HG03196 (cell line): Measurements from ENCODE around the gene ZNF768.
"Not testable (repeated sequence)": the region's sequence is repeated elsewhere in the genome, so short reads cannot be mapped to it uniquely, and the experiment has no call there.

Experiments used
- ATAC-seq: cut with Tn5 transposase; IDR thresholded peaks from one replicate; pipeline ENCODE4 v1.9.1; 2021; ENCODE audit not compliant: unreplicated experiment

Gene ZNF768

GRCh38 chr16:30511509-30511908, 14.9 kb downstream of the ZNF768 start:
- no peak for ATAC-seq

- ATAC-seq: no peak
These were observed 15.9 kb downstream of the ZNF768 start for GRCh38 chr16:30510376-30510938.

- no peak for ATAC-seq
These were observed 17.1 kb downstream of the ZNF768 start for GRCh38 chr16:30509081-30509765.

GRCh38 chr16:30503403-30504296, 22.7 kb downstream of the ZNF768 start:
- no peak for ATAC-seq

- no peak for ATAC-seq
These were observed 27.1 kb downstream of the ZNF768 start for GRCh38 chr16:30499284-30499683.

GRCh38 chr16:30494709-30495108, 31.7 kb downstream of the ZNF768 start:
- no peak for ATAC-seq

GRCh38 chr16:30493941-30494488, 32.4 kb downstream of the ZNF768 start:
- ATAC-seq: no peak

GRCh38 chr16:30491744-30492308, 34.5 kb downstream of the ZNF768 start:
- ATAC-seq: no peak

- ATAC-seq: no peak
These were observed 35.1 kb downstream of the ZNF768 start for GRCh38 chr16:30491229-30491628.

- no peak for ATAC-seq
These were observed 36.2 kb downstream of the ZNF768 start for GRCh38 chr16:30490210-30490609.

GRCh38 chr16:30488764-30489605, 37.4 kb downstream of the ZNF768 start:
- no peak for ATAC-seq

- ATAC-seq: no peak
These were observed 40.4 kb downstream of the ZNF768 start for GRCh38 chr16:30485818-30486436.

GRCh38 chr16:30484887-30485286, 41.5 kb downstream of the ZNF768 start:
- no peak for ATAC-seq

GRCh38 chr16:30482366-30482765, 44.0 kb downstream of the ZNF768 start:
- ATAC-seq: no peak

GRCh38 chr16:30481381-30481780, 45.0 kb downstream of the ZNF768 start:
- ATAC-seq: no peak

- no peak for ATAC-seq
These were observed 47.4 kb downstream of the ZNF768 start for GRCh38 chr16:30478766-30479478.

GRCh38 chr16:30477773-30478172, 48.6 kb downstream of the ZNF768 start:
- ATAC-seq: not testable (repeated sequence)

- no peak for ATAC-seq
These were observed 49.4 kb downstream of the ZNF768 start for GRCh38 chr16:30476991-30477390.

GRCh38 chr16:30474684-30475083, 51.7 kb downstream of the ZNF768 start:
- no peak for ATAC-seq
